ENCODE results near the gene CDK5R2. TPM values are rescaled to one million over a fixed set of nuclear protein-coding genes. Genes with fewer than 3 reads are reported as not detected.

The CDK5R2 gene
- total RNA-seq, 2 donors from 2014 or later: not detected

DNA sequence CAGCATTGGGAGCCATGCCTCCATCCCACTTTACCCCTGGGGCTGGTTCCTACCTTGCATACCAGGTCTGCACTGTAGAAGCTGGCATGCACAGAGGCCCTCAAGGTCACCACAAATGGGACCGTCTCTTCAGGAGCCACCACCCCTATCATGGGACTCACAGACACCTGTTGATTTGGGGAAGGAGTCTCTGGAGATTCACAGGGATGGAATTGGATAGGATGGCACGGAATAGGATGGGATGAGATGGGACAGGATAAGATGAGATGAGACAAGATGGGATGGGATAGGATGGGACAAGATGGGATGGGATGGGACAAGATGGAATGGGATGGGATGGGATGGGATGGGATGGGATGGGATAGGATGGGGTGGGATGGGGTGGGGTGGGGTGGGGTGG is 49.8 kb downstream of the CDK5R2 start:
- Histone ChIP-seq H3K4me3 (no peak overlapping the region), H3K36me3 (no peaks in the 10 kb centered on the region), H3K27ac (no peak overlapping the region), H3K9me3 (no peaks in the 10 kb centered on the region), H3K27me3 (no peaks in the 10 kb centered on the region), H3K4me1 (no peaks in the 10 kb centered on the region)
- no peak for DNase-seq (ENCODE audit: low spot score)
- TF ChIP-seq, protein P1, sequence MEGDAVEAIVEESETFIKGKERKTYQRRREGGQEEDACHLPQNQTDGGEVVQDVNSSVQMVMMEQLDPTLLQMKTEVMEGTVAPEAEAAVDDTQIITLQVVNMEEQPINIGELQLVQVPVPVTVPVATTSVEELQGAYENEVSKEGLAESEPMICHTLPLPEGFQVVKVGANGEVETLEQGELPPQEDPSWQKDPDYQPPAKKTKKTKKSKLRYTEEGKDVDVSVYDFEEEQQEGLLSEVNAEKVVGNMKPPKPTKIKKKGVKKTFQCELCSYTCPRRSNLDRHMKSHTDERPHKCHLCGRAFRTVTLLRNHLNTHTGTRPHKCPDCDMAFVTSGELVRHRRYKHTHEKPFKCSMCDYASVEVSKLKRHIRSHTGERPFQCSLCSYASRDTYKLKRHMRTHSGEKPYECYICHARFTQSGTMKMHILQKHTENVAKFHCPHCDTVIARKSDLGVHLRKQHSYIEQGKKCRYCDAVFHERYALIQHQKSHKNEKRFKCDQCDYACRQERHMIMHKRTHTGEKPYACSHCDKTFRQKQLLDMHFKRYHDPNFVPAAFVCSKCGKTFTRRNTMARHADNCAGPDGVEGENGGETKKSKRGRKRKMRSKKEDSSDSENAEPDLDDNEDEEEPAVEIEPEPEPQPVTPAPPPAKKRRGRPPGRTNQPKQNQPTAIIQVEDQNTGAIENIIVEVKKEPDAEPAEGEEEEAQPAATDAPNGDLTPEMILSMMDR (IDR thresholded peaks at IDR 0.05): no peak

DNA sequence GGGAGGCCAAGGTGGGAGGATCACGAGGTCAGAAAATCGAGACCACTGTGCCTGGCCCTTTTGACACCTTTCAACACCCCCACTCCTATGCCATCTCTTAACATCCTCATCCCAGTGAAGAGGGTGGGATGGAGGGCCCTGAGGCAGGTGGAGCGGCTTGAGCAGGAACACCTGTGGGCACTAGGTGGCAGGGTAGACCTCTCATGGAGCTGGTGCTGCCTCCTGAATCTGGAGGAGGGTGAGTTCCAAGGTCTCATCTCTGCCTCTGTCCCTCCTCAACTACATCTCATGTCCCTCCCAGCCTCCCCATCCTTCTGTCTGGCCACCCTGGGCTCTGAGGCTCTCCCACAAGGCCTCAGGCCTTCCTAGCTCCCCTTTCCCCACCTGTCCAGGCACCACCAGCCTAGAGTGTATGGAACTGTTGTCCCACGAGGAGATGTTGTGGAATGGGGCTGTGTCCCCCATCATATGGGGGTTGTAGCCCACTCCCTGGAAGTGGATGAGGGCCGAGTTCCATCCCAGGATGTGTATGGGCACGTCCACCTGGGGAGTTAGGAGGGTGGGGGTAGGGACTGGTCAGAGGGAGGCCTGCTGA is 50.8 kb downstream of the CDK5R2 start:
- Histone ChIP-seq H3K4me3 (no peak overlapping the region), H3K4me1 (no peaks in the 10 kb centered on the region), H3K27ac (no peak overlapping the region), H3K27me3 (no peaks in the 10 kb centered on the region), H3K9me3 (no peaks in the 10 kb centered on the region), H3K36me3 (no peaks in the 10 kb centered on the region)
- TF ChIP-seq, protein P1 (IDR thresholded peaks at IDR 0.05): no peak
- no peak for DNase-seq (ENCODE audit: low spot score)

DNA sequence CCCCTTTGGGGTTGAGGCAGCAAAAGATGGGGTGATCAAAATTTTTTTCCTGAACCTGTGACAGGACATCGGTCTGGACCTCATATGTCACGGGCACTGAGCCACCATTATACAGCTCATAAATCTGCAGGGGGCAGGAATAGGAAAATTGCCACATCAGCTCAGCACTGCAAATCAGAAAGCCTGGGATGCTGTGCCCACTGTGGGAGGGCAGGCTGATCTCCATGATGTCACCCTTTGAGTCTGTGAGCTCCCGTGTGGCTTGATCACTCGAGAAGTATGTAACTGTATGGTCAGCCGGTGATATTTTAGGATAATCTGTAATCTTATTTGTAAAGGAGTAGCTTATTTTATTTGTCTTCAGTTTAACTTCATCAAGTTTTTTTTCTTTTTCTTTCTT is 51.4 kb downstream of the CDK5R2 start:
- no peaks in the 10 kb centered on the region for H3K9me3 ChIP-seq
- TF ChIP-seq, protein P1 (IDR thresholded peaks at IDR 0.05): no peak
- no peak overlapping the region for H3K4me3 ChIP-seq
- no peak overlapping the region for H3K27ac ChIP-seq
- no peaks in the 10 kb centered on the region for H3K27me3 ChIP-seq
- H3K4me1 ChIP-seq: no peaks in the 10 kb centered on the region
- no peaks in the 10 kb centered on the region for H3K36me3 ChIP-seq
- no peak for DNase-seq (ENCODE audit: low spot score)

MicroRNAs within 50 kb of the gene (microRNA counts, 767-probe panel; counts per million panel counts)
- 0 to 31.0 counts per million in 2 donors for microRNA hsa-miR-375

Small RNA genes within 50 kb of the gene (microRNA-seq; reads per million reads assigned to microRNA genes)
- 43.9 to 112 reads per million in 2 donors for gene MIR375 (ENCODE audit: borderline number of aligned reads in 2 of 2, borderline replicate concordance in 1 of 2)

Other genes starting within 250 kb of the CDK5R2 start
- gene TTLL4, start 248.8 kb upstream of the CDK5R2 start, total RNA-seq: 1 to 10 TPM; 8.2 to 9.9 TPM
- gene CYP27A1, start 177.5 kb upstream of the CDK5R2 start, total RNA-seq: 10 to 100 TPM; 17.2 to 23.4 TPM
- under 1 TPM in 1 of 2 donors, not detected in 1; 0.19 TPM for gene PRKAG3, start 127.9 kb upstream of the CDK5R2 start, total RNA-seq
- 1 to 10 TPM; 1.8 to 2.4 TPM for gene WNT6, start 99.9 kb upstream of the CDK5R2 start, total RNA-seq
- 1 to 10 TPM in 1 of 2 donors, under 1 TPM in 1; 0.90 to 1.2 TPM for gene WNT10A, start 78.8 kb upstream of the CDK5R2 start, total RNA-seq
- not detected for gene FEV, start 25.5 kb downstream of the CDK5R2 start, total RNA-seq
- gene CRYBA2, start 33.8 kb downstream of the CDK5R2 start, total RNA-seq: not detected
- gene CFAP65, start 81.8 kb downstream of the CDK5R2 start, total RNA-seq: not detected
- gene IHH, start 101.3 kb downstream of the CDK5R2 start, total RNA-seq: not detected
- gene NHEJ1, start 201.1 kb downstream of the CDK5R2 start, total RNA-seq: 1 to 10 TPM; 8.3 to 8.4 TPM
- under 1 TPM; 0.33 to 0.55 TPM for gene SLC23A3, start 210.4 kb downstream of the CDK5R2 start, total RNA-seq
- gene CNPPD1, start 217.3 kb downstream of the CDK5R2 start, total RNA-seq: 10 to 100 TPM; 32.4 to 42.3 TPM
- 10 to 100 TPM; 26.6 to 41.7 TPM for gene RETREG2, start 218.6 kb downstream of the CDK5R2 start, total RNA-seq
- 10 to 100 TPM; 15.5 to 31.5 TPM for gene ZFAND2B, start 247.1 kb downstream of the CDK5R2 start, total RNA-seq

Measured in right atrium auricular region (tissue), 2 donors.